Measurements from ENCODE around the gene FBLN5. TPM values are rescaled to one million over a fixed set of nuclear protein-coding genes. Genes with fewer than 3 reads are reported as not detected.

The FBLN5 gene
- total and polyA plus RNA-seq, 9 of the 15 experiments (the other 6 are each of a cell fraction or from before 2014, with no cell fraction given), result 0.11 to 0.22 TPM; not detected in 7

DNA sequence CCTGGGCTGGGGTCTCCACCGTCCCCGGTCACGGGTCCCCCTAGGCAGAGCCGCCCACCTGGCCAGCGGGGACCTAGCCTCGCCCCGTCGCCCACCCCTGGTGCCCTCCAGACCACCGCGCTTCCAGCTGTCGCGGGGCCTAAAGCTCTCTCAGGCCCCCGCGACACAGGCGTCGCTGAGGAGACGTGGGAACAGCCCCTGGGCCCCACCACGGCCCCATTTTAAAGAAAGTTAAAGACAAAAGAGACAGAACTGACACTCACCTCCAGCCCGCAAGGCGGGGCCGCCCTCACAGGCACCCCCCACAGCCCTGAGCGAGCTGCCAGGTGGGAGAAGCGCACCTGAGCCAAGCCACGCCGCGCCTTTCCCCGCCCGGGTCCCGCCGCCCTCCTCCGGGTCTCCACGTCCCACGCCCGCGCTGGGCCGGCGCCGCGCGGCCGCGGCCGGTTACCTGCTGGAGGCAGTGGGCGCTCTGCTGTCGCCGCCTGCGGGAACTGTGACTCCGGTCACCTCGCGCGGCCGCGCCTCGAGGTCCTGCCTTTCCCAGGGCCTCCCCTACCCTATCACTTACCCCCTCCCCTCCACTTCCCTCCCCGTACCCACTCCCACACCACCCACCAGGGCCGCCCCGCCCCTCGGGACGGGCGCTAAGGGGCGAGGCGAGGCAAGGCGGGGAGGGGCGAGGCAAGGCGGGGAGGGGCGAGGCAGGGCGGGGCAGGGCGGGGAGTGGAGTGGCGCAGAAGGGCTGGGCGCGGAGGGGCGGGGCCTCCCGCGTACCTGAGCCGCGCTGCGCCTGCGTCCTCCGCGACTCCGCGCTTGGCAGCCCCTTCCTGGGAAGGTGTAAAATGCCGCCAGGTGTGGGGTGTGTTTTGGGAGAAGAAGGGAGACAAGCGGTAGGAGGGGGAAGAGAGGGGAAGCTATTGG lies 111.3 kb downstream of the FBLN5 start (continued):
- TF ChIP-seq SAFB (IDR thresholded peaks at IDR 0.05; ENCODE audit: borderline replicate concordance, low read depth, low read length) (peak; percentile 55; the same call in 1 of the 2 replicates), MAZ (CRISPR knock-in tag; conservative IDR thresholded peaks at IDR 0.05 in 1 of 2, IDR thresholded peaks at IDR 0.05 in 1 of 2) (peak in 1 of 2 experiments; percentile 71; a peak in 3 of 4 replicates), PHF8 (IDR thresholded peaks at IDR 0.05; ENCODE audit: borderline replicate concordance, low read length) (peak; percentile 13; the same call in 1 of the 2 replicates), ZFX (CRISPR knock-in tag; IDR thresholded peaks at IDR 0.05) (0 out of 2 replicates have a peak, but pooled peaks have one; percentile 32), HNRNPK (IDR thresholded peaks at IDR 0.05; ENCODE audit: low read depth, low read length, poor library complexity, severe bottlenecking) (peak; percentile 71)
- TF ChIP-seq, protein P1, sequence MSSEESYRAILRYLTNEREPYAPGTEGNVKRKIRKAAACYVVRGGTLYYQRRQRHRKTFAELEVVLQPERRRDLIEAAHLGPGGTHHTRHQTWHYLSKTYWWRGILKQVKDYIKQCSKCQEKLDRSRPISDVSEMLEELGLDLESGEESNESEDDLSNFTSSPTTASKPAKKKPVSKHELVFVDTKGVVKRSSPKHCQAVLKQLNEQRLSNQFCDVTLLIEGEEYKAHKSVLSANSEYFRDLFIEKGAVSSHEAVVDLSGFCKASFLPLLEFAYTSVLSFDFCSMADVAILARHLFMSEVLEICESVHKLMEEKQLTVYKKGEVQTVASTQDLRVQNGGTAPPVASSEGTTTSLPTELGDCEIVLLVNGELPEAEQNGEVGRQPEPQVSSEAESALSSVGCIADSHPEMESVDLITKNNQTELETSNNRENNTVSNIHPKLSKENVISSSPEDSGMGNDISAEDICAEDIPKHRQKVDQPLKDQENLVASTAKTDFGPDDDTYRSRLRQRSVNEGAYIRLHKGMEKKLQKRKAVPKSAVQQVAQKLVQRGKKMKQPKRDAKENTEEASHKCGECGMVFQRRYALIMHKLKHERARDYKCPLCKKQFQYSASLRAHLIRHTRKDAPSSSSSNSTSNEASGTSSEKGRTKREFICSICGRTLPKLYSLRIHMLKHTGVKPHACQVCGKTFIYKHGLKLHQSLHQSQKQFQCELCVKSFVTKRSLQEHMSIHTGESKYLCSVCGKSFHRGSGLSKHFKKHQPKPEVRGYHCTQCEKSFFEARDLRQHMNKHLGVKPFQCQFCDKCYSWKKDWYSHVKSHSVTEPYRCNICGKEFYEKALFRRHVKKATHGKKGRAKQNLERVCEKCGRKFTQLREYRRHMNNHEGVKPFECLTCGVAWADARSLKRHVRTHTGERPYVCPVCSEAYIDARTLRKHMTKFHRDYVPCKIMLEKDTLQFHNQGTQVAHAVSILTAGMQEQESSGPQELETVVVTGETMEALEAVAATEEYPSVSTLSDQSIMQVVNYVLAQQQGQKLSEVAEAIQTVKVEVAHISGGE (CRISPR knock-in tag; IDR thresholded peaks at IDR 0.05), result no peak
- TF ChIP-seq, protein P2, sequence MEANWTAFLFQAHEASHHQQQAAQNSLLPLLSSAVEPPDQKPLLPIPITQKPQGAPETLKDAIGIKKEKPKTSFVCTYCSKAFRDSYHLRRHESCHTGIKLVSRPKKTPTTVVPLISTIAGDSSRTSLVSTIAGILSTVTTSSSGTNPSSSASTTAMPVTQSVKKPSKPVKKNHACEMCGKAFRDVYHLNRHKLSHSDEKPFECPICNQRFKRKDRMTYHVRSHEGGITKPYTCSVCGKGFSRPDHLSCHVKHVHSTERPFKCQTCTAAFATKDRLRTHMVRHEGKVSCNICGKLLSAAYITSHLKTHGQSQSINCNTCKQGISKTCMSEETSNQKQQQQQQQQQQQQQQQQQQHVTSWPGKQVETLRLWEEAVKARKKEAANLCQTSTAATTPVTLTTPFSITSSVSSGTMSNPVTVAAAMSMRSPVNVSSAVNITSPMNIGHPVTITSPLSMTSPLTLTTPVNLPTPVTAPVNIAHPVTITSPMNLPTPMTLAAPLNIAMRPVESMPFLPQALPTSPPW (CRISPR knock-in tag; IDR thresholded peaks at IDR 0.05), result peak; percentile 86
- TF ChIP-seq, protein P3, sequence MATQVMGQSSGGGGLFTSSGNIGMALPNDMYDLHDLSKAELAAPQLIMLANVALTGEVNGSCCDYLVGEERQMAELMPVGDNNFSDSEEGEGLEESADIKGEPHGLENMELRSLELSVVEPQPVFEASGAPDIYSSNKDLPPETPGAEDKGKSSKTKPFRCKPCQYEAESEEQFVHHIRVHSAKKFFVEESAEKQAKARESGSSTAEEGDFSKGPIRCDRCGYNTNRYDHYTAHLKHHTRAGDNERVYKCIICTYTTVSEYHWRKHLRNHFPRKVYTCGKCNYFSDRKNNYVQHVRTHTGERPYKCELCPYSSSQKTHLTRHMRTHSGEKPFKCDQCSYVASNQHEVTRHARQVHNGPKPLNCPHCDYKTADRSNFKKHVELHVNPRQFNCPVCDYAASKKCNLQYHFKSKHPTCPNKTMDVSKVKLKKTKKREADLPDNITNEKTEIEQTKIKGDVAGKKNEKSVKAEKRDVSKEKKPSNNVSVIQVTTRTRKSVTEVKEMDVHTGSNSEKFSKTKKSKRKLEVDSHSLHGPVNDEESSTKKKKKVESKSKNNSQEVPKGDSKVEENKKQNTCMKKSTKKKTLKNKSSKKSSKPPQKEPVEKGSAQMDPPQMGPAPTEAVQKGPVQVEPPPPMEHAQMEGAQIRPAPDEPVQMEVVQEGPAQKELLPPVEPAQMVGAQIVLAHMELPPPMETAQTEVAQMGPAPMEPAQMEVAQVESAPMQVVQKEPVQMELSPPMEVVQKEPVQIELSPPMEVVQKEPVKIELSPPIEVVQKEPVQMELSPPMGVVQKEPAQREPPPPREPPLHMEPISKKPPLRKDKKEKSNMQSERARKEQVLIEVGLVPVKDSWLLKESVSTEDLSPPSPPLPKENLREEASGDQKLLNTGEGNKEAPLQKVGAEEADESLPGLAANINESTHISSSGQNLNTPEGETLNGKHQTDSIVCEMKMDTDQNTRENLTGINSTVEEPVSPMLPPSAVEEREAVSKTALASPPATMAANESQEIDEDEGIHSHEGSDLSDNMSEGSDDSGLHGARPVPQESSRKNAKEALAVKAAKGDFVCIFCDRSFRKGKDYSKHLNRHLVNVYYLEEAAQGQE (IDR thresholded peaks at IDR 0.05; ENCODE audit: borderline replicate concordance), result peak; percentile 44
- TF ChIP-seq, protein P3 (CRISPR knock-in tag; IDR thresholded peaks at IDR 0.05; ENCODE audit: low read depth), result no peak

Data from K562 (cell line).